ENCODE results near the gene SPRYD3.

- TF ChIP-seq POLR2A (IDR thresholded peaks at IDR 0.05) (no peak), CTCF (IDR thresholded peaks at IDR 0.05) (no peak), POLR2AphosphoS5 (IDR thresholded peaks at IDR 0.05) (no peak)
Measured at GRCh38 chr12:53091756-53092155, 12.6 kb upstream of the SPRYD3 start.

Measured in transverse colon (tissue), 4 donors.